Activated CD8-positive, alpha-beta T cell treated with anti-CD3 and anti-CD28 coated beads for 36 hours (primary cell): ENCODE measurements around the gene PGGHG. TPM values are rescaled to one million over a fixed set of nuclear protein-coding genes. Genes with fewer than 3 reads are reported as not detected.
"Not testable (repeated sequence)": the region's sequence is repeated elsewhere in the genome, so short reads cannot be mapped to it uniquely, and the experiment has no call there.

ENCODE experiments used
- ATAC-seq: fragments of 200-7000 bp; cut with Tn5 transposase; one replicate; pipeline ENCODE4 v1.10.0; 2021; ENCODE audit warnings: mild to moderate bottlenecking, moderate library complexity
- CTCF ChIA-PET: fragments of 350-600 bp; sonication (Branson Sonifier 250); formaldehyde crosslinking; loops from one replicate; lab custom pipeline; 2021; ENCODE audit warnings: antibody characterized with exemption; lab: Charles Lee
- POLR2A ChIA-PET: fragments of 350-600 bp; sonication (Branson Sonifier 250); formaldehyde crosslinking; loops from one replicate; lab custom pipeline; 2021; ENCODE audit warnings: antibody characterized with exemption; lab: Charles Lee
- DNase-seq: peaks from one replicate; pipeline ENCODE4 v3.0.0-alpha.2; 2020
- H3K27ac Mint-ChIP-seq: one replicate; pipeline ENCODE4 v1.8.0; 2021; ENCODE audit warnings: mild to moderate bottlenecking, mixed read lengths
- H3K27me3 Mint-ChIP-seq: one replicate; pipeline ENCODE4 v1.8.0; 2021; ENCODE audit warnings: mixed read lengths
- H3K36me3 Mint-ChIP-seq: one replicate; pipeline ENCODE4 v1.8.0; 2021; ENCODE audit warnings: low read depth, mixed read lengths
- H3K4me1 Mint-ChIP-seq: one replicate; pipeline ENCODE4 v1.8.0; 2021; ENCODE audit warnings: low read depth, mixed read lengths
- H3K4me3 Mint-ChIP-seq: one replicate; pipeline ENCODE4 v1.8.0; 2021; ENCODE audit warnings: mild to moderate bottlenecking, moderate library complexity, mixed read lengths
- H3K9me3 Mint-ChIP-seq: one replicate; pipeline ENCODE4 v1.8.0; 2021; ENCODE audit warnings: mixed read lengths
- intact Hi-C: fragments of 100-400 bp; cut with micrococcal nuclease; formaldehyde crosslinking; loops from one replicate; pipeline ENCODE4 v1.10.0; 2022
- total RNA-seq, 2 experiments: library from RNA; stranded (reverse); gene quantifications; one replicate each; pipeline ENCODE4 v1.2.3, GENCODE V29; 2021
- TF ChIP-seq, protein P1 (sequence below): fragments of 200-600 bp; IDR thresholded peaks from one replicate; pipeline ENCODE4 v1.8.0; 2022; ENCODE audit warnings: antibody characterized with exemption, mild to moderate bottlenecking

Gene PGGHG
- total RNA-seq, 2 experiments from 2014 or later = 298 to 308 TPM

DNA sequence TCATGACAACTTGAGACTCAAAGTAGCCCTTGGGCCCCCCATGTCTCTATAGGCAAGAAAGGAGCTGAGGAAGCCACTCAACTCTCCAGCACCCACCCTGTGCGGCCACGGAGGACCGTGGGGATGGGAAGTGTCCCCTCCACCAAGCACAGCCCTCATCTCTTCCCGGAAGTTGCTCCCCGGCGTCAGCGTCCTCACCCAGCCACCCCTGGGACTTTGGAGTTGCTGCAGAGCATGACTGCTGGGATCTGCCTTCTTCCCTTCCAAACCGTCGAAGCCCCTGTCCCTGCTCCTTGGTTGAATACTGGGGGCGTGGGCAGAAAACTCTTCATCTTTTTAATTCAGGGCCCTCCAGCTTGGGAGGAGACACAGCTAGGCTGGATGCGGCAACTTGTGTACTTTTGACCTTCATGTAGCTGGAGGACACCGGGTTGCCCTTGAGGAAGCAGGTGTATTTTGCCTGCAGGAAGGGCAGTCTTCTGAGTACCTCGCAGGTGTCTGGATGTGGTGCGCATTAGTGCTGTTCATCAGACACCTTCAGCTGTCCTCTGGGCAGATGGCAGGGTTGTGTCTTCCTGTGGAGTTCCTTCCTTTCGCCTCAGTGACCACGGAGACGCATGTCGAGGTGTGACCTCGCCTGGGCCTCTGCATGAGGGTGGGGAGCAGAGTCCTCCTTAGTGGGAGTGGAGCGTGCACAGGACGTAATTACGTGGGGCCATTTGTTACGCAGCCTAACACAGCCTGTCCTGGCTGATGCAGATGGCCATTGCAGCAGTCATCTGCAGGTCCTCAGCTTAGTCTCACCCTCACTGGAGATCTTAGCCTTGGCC lies 43.9 kb downstream of the PGGHG start:
- Mint-ChIP-seq H3K27me3 (no peaks in the 10 kb centered on the region), H3K9me3 (peaks cover 3% of the 10 kb centered on the region), H3K27ac (no peak overlapping the region), H3K36me3 (peaks cover 3% of the 10 kb centered on the region), H3K4me1 (peaks cover 58% of the 10 kb centered on the region), H3K4me3 (no peak overlapping the region)
- ChIA-PET CTCF (interaction anchor here (1.2 kb wide), 1 partner anchor 82 kb away, joined by 3 read pairs; no protein-coding TSS in a partner anchor), POLR2A (interaction anchor here (1.0 to 2.2 kb wide), 2 partner anchors 8 to 22 kb away, joined by 3 to 9 read pairs; no protein-coding TSS in a partner anchor)
- DNase-seq (no peak), ATAC-seq (no peak)
- TF ChIP-seq, protein P1, sequence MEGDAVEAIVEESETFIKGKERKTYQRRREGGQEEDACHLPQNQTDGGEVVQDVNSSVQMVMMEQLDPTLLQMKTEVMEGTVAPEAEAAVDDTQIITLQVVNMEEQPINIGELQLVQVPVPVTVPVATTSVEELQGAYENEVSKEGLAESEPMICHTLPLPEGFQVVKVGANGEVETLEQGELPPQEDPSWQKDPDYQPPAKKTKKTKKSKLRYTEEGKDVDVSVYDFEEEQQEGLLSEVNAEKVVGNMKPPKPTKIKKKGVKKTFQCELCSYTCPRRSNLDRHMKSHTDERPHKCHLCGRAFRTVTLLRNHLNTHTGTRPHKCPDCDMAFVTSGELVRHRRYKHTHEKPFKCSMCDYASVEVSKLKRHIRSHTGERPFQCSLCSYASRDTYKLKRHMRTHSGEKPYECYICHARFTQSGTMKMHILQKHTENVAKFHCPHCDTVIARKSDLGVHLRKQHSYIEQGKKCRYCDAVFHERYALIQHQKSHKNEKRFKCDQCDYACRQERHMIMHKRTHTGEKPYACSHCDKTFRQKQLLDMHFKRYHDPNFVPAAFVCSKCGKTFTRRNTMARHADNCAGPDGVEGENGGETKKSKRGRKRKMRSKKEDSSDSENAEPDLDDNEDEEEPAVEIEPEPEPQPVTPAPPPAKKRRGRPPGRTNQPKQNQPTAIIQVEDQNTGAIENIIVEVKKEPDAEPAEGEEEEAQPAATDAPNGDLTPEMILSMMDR = no peak
- intact Hi-C loops = no loop called here

DNA sequence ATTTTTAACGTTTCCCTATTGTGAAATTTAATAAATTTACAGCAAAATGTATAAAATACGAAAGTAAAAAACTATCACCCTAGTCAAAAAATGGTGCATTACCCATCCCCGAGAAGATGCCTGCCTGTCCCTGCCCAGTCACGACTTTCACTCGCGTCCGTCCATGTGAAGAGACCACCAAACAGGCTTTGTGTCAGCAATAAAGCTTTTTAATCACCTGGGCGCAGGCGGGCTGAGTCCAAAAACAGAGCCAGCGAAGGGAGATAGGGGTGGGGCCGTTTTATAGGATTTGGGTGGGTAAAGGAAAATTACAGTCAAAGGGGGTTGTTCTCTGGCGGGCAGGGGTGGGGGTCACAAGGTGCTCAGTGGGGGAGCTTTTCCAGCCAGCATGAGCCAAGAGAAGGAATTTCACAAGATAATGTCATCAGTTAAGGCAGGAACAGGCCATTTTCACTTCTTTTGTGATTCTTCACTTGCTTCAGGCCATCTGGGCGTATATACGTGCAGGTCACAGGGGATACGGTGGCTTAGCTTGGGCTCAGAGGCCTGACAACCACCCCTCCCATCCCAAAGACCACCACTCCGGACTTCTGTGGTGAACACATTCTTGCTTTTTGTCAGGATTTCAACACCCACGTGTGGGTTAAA lies 44.8 kb downstream of the PGGHG start:
- POLR2A ChIA-PET = interaction anchor here (0.9 to 2.2 kb wide), 3 partner anchors 7 to 22 kb away, joined by 3 to 9 read pairs (median 3); no protein-coding TSS in a partner anchor
- H3K36me3 Mint-ChIP-seq, H3K9me3 Mint-ChIP-seq, ATAC-seq, H3K27ac Mint-ChIP-seq, H3K4me3 Mint-ChIP-seq, DNase-seq, H3K27me3 Mint-ChIP-seq, intact Hi-C loops: not testable (repeated sequence)
- H3K4me1 Mint-ChIP-seq = peaks cover 53% of the 10 kb centered on the region
- CTCF ChIA-PET = interaction anchor here (1.2 kb wide), 1 partner anchor 83 kb away, joined by 3 read pairs; no protein-coding TSS in a partner anchor

DNA sequence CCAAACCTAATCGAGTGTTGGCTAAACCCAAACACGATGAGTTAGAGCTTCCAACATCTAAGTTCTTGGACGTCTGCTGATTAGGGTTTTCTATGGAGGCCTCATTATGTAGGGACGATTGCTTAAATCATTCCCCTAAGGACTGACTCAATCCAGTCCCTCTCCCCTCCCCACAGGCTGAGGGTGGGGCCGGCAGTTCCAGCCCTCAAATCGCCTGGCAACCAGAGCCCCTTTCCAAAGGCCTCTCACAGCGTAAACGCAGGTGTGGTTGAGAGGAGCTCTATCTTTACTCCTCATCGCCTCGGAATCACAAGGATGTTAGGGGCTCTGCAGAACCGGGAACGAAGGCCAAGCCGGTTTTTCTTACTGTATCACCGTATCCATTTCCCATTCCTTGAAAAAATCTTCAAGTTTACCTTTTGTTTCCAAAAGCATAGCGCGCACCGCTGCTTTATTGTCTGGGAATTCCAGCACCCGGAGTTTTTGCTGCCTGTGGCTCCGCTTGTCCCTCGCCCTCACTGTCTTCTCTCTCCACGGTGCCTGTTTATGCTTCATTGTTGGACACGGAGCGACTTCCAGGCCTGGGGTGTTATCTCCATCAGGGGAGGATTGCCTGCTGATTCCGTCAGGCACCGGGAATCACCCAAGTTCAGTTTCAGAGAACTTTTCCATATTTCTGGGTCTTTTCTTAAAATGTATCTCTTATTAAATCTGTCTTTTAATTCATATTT lies 45.5 kb downstream of the PGGHG start:
- no peak overlapping the region for H3K4me3 Mint-ChIP-seq
- peaks cover 48% of the 10 kb centered on the region for H3K4me1 Mint-ChIP-seq
- ChIA-PET POLR2A (interaction anchor here (0.9 to 2.2 kb wide), 2 partner anchors 9 to 21 kb away, joined by 3 to 9 read pairs; no protein-coding TSS in a partner anchor), CTCF (no interaction called here)
- no peak for ATAC-seq
- peaks cover 3% of the 10 kb centered on the region for H3K9me3 Mint-ChIP-seq
- no peak overlapping the region for H3K27ac Mint-ChIP-seq
- intact Hi-C loops = no loop called here
- TF ChIP-seq, protein P1 = no peak
- DNase-seq = no peak
- H3K27me3 Mint-ChIP-seq = no peaks in the 10 kb centered on the region
- peaks cover 3% of the 10 kb centered on the region for H3K36me3 Mint-ChIP-seq

DNA sequence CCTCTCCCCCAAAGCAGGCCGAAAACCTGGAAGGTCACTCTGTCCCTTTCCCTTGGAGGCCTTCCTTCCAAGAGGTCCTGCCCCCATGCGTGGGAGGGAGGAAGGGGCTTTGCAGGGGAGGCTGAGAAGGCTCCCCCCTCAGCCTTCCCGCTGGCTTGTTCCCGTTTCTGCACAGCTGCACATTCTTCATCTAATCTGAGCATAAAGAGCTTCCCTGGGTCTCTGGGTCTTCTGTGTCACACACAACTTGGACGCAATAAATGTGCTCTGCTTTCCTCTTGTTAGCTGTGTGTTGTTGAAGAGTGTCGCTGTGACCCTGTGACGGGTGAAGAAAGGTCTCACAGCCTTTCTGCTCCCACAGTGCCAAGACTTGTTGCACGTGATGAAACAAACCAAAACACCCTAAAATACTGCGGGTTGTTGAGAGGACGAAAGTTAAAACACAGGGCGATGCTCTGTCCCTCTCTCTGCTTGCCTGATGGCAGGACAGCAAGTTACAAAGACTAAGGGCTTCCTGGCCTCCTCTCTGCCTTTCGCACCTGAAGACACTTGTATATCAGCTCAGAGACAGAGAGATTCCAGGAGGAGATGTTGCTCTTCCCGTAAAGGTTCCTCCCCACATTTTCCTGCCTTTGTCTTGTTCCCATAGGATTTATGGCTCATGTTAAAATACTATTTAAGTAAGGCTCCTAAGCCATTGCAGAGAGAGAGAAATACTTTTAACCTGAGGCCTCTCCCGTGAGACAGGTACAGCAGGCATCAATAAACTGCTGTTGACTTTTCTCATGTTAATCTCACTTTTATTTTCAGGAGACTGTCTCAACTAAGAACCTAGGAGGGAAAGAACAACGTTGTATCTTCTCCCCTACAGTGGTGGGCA lies 47.1 kb downstream of the PGGHG start:
- Mint-ChIP-seq H3K4me3 (no peak overlapping the region), H3K36me3 (peaks cover 3% of the 10 kb centered on the region), H3K27ac (no peak overlapping the region), H3K9me3 (peaks cover 3% of the 10 kb centered on the region), H3K27me3 (no peaks in the 10 kb centered on the region), H3K4me1 (peaks cover 39% of the 10 kb centered on the region)
- intact Hi-C loops = no loop called here
- DNase-seq (no peak), ATAC-seq (no peak)
- POLR2A ChIA-PET = interaction anchor here (1.0 to 1.1 kb wide), 3 partner anchors 8 to 19 kb away, joined by 3 to 4 read pairs (median 4); no protein-coding TSS in a partner anchor
- TF ChIP-seq, protein P1 = no peak
- CTCF ChIA-PET = no interaction called here
